Hematopoietic multipotent progenitor cell treated with erythropoietin and hydrocortisone succinate and interleukin-3 and kit ligand, for 8 days (in vitro differentiated cells): ENCODE data around the gene PHC2.
A peak's percentile ranks its signal among the peaks of the same experiment; 100 is the strongest.
"Not testable (repeated sequence)": the region's sequence is repeated elsewhere in the genome, so short reads cannot be mapped to it uniquely, and the experiment has no call there.

ENCODE experiments used
- DNase-seq: peaks from one replicate; pipeline ENCODE4 v3.0.0-alpha.2; 2015

Gene PHC2

DNA sequence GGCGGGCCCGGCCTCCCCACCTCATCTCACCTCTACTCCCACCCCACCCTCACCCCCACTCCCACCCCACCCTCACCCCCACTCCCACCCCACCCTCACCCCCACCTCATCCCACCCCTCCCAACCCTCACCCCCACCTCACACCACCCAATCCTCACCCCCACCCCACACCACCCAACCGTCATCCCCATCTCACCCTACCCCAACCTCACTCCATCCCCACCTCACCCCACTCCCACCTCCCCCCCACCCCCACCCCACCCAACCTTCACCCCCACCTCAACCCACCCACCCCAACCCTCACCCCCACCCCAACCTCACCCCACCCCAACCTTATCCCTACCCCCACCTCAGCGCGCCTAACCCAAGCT lies 123.4 kb downstream of the PHC2 start:
- no peak for DNase-seq

GRCh38 chr1:33306653-33307493 lies 124.0 kb downstream of the PHC2 start:
- no peak for DNase-seq

DNA sequence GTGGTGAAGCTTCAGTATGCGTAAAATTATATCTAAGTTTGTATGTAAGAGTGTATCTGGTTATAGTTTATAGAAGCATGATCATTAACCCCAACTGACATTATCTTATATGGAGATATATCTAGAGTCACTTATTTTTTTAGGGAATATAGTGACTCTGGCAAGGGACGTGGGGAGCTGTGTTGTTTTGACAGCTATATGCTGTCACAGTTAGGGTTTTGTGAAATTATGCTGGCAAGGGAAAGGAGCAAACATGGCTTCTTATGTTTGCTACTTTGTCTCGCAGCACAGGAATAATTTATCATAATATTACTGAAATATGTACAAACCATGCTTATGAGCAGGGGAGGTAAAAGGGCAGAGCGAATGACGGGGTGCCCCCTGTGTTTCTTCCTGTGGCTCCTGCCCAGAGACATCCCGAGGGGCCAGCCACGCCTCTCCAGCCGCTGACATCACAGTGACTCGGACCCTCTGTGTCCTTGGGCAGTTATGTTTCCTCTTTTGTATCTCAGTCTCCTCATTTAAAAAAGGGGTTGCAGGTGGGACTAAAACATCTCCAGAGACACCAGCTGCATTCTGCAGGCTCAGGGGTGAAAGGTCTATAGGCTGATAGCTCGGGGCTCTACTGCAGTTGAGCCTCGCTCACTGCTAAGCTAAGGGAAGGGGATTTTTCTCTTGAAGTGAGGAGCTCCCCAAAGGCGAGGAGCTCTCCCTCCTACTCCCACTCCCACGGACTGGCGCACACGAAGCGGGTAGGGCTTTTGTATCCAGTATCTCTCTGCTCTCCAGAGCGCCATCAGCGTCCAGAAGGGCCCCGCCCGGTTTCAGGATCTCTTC lies 124.9 kb downstream of the PHC2 start:
- no peak for DNase-seq

- no peak for DNase-seq
Measured at GRCh38 chr1:33305016-33305415, 125.9 kb downstream of the PHC2 start.

DNA sequence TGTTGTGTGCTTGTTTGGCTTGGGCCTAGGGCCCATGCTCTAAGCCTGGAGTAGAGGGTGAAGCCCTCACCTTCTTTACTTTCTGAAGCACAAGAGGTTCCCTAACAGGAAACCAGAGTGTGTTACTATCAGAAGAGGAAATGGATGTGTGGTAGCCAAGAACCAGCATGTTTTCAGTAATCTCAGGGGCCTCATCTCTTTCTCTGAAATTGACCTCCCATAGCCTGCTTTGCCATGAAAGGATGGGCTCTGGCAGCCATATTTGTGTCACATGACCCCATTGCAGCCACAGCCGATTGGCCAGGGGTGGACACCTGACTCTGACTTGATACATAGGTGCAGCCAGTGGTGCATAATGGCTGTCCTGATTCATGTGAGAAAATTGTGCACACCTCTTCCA lies 128.6 kb downstream of the PHC2 start:
- DNase-seq, result no peak

GRCh38 chr1:33301273-33301984 lies 129.5 kb downstream of the PHC2 start:
- no peak for DNase-seq

- DNase-seq, result peak; percentile 38
Measured at GRCh38 chr1:33300673-33301072, 130.2 kb downstream of the PHC2 start.

GRCh38 chr1:33299461-33300155 lies 131.3 kb downstream of the PHC2 start:
- DNase-seq, result no peak

GRCh38 chr1:33298623-33299277 lies 132.1 kb downstream of the PHC2 start:
- peak; percentile 83 for DNase-seq

GRCh38 chr1:33297911-33298622 lies 132.8 kb downstream of the PHC2 start:
- no peak for DNase-seq

DNA sequence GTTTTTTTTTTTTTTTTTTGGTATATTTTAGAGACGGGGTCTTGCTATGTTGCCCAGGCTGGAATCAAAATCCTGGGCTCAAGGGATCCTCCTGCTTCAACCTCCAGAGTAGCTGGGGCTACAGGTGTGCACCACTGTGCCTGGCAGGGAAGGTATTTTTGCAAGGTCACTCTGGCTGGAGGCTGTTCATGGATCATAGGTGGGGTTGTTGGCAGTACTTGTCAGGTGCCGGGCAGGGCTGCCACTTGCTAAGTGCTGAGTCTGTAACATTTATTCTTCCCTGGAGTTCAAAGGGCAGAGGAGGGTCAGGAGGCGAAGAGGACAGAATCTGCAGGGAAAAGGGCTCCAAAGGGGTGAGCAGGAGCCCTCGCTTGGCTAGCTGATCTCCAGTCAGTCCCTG lies 134.1 kb downstream of the PHC2 start:
- no peak for DNase-seq

- no peak for DNase-seq
Measured at GRCh38 chr1:33296082-33296458, 134.8 kb downstream of the PHC2 start.

GRCh38 chr1:33295450-33296081 lies 135.3 kb downstream of the PHC2 start:
- peak; percentile 80 for DNase-seq

GRCh38 chr1:33295023-33295422 lies 135.9 kb downstream of the PHC2 start:
- DNase-seq, result no peak

GRCh38 chr1:33294071-33295010 lies 136.6 kb downstream of the PHC2 start:
- DNase-seq, result no peak

GRCh38 chr1:33292726-33293340 lies 138.1 kb downstream of the PHC2 start:
- DNase-seq, result no peak

DNA sequence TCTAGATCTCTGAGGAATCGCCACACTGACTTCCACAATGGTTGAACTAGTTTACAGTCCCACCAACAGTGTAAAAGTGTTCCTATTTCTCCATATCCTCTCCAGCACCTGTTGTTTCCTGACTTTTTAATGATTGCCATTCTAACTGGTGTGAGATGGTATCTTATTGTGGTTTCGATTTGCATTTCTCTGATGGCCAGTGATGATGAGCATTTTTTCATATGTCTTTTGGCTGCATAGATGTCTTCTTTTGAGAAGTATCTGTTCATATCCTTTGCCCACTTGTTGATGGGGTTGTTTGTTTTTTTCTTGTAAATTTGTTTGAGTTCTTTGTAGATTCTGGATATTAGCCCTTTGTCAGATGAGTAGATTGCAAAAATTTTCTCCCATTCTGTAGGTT lies 140.3 kb downstream of the PHC2 start:
- not testable (repeated sequence) for DNase-seq

DNA sequence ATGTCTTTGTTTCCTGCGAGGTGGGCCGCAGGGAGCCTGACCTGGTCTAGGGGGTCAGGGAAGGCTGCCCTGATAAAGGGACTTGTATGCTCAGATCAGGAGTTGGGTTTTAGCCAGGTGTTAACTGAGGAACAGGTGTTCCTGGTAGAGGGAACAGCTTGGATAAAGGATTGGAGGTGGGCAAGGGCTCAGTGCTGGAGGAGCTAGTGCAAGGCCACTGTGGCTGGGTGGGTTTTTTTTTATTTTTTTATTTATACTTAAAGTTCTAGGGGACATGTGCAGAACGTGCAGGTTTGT lies 141.1 kb downstream of the PHC2 start:
- DNase-seq, result no peak

- DNase-seq, result no peak
Measured at GRCh38 chr1:33288976-33289857, 141.7 kb downstream of the PHC2 start.
